Subcutaneous abdominal adipose tissue (tissue), 5 donors: ENCODE results near the gene ZNF462.

Experiments used
- H3K27ac ChIP-seq: one replicate; pipeline ENCODE4 v1.7.0; 2013; ENCODE audit warnings: low read depth, mild to moderate bottlenecking, inconsistent platforms, low read length, moderate library complexity
- H3K27me3 ChIP-seq, 5 donors: one replicate each; pipeline ENCODE4 v1.7.0; 2013; ENCODE audit warnings: low read length in 5 of 5, inconsistent platforms in 1 of 5; ENCODE audit not compliant: control insufficient read depth in 5 of 5, insufficient read depth in 4 of 5
- H3K36me3 ChIP-seq, 5 donors: one replicate each; pipeline ENCODE4 v1.7.0; 2013; ENCODE audit warnings: low read length in 5 of 5; ENCODE audit not compliant: control insufficient read depth in 5 of 5, insufficient read depth in 5 of 5
- H3K4me1 ChIP-seq, 5 donors: one replicate each; pipeline ENCODE4 v1.7.0; 2013; ENCODE audit warnings: low read length in 5 of 5, mild to moderate bottlenecking in 3 of 5, moderate library complexity in 1 of 5; ENCODE audit not compliant: control insufficient read depth in 5 of 5, insufficient read depth in 5 of 5
- H3K4me3 ChIP-seq, 5 donors: one replicate each; pipeline ENCODE4 v1.7.0; 2013; ENCODE audit warnings: low read length in 5 of 5, low read depth in 1 of 5
- H3K9ac ChIP-seq, 5 donors: one replicate each; pipeline ENCODE4 v1.7.0; 2013; ENCODE audit warnings: low read length in 5 of 5, mild to moderate bottlenecking in 4 of 5, moderate library complexity in 3 of 5
- H3K9me3 ChIP-seq, 5 donors: one replicate each; pipeline ENCODE4 v1.7.0; 2013; ENCODE audit warnings: low read length in 5 of 5; ENCODE audit not compliant: control insufficient read depth in 5 of 5
- donor health status: healthy.
- donor health status: healthy.
- donor health status: healthy.
- donor health status: healthy.
- donor health status: healthy.

Gene ZNF462

GRCh38 chr9:106862110-106862820 lies 701 bp upstream of the ZNF462 start:
- Histone ChIP-seq H3K9ac (peak overlapping the region; percentile 57 to 91 (median 78)), H3K27me3 (peaks cover 0 to 3% (median 0%) of the 10 kb centered on the region in 5 donors), H3K27ac (peak overlapping the region; percentile 84), H3K9me3 (no peaks in the 10 kb centered on the region), H3K4me3 (peak overlapping the region; percentile 80 to 99 (median 90)), H3K4me1 (peaks cover 2 to 54% (median 45%) of the 10 kb centered on the region in 5 donors), H3K36me3 (no peaks in the 10 kb centered on the region)

DNA sequence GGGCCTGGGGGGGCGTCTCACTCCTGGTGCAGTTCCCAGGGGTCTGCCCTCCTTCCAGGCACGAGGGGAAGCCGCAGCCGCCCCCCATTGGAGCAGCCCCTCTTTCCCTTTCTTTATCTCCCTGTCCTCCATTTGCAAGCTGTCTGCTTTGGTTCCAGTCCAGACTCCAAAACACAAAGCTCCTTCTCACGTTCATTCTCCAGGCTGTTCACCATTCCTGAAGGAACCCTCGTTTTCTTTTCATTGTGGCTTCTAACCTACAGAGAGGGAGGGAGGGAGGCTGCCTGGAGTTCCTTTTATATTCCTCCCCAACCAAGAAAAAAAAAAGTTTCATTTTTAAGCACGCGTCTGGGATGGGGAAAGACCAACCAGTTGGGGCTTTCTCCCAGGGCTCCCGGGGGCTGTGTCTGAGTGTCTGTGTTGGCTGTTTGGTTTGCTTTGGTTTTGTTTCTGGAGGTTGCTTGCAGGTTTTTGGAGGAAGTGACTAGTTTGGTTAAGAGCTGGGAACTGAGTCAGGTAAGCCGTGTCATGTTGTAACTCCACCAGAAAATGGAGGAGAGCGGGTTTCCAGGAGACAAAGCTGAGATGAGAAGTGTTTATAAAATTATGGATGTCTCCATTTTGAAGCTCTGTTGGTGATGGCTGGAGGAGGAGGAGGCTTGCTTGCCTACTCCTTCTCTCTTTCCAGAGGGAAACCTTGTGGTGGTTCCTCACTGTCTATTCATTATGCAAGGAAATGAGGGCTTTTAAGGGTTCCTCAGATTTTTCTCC lies 1.6 kb downstream of the ZNF462 start:
- Histone ChIP-seq H3K27me3 (peaks cover 0 to 3% (median 0%) of the 10 kb centered on the region in 5 donors), H3K9me3 (no peaks in the 10 kb centered on the region), H3K4me3 (peak overlapping the region; percentile 80 to 99 (median 90)), H3K36me3 (no peaks in the 10 kb centered on the region), H3K4me1 (peaks cover 16 to 77% (median 64%) of the 10 kb centered on the region in 5 donors), H3K9ac (peak overlapping the region; percentile 20 to 84 (median 74)), H3K27ac (peak overlapping the region; percentile 84)

DNA sequence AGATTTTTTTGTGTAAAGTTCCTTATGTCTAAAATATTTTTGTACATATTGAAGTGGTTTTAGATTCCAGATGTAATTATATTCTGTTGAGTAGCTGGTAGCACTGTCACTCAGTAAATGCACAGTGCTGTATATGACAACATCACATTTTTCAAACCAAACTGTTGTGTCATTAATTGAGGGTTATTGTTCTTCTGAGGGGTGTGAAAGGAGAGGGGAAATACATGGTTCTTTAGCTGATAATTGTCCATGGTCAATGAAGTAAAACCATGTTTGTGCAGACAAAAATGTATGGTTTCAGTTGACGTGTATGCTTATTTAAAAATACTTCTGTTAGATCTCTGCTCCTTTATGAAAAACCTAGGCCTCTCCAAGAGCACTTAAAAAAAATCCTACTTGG lies 3.3 kb downstream of the ZNF462 start:
- Histone ChIP-seq H3K4me3 (no peak overlapping the region), H3K9ac (no peak overlapping the region), H3K4me1 (peaks cover 19 to 73% (median 66%) of the 10 kb centered on the region in 5 donors), H3K27me3 (no peaks in the 10 kb centered on the region), H3K36me3 (no peaks in the 10 kb centered on the region), H3K27ac (no peak overlapping the region), H3K9me3 (no peaks in the 10 kb centered on the region)

DNA sequence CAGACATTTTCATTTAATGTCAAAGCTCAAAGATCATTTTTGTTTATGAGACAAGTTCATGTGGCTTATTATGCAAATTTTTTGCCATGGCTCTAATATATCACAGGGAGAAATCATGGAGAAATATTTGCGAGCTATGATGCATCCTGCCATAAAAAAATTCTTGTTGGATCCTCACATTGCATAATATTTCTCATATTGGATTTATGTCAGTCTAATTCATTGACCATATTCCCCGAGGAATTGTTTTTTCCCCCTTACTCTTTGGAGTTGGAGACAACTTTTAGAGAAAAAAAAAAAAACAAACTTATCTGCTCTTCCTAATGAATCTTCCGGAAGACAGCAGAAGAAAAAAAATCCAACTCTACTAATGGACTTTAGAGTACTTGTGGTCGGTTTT lies 4.3 kb downstream of the ZNF462 start:
- Histone ChIP-seq H3K9me3 (no peaks in the 10 kb centered on the region), H3K36me3 (no peaks in the 10 kb centered on the region), H3K4me1 (peaks cover 18 to 63% (median 57%) of the 10 kb centered on the region in 5 donors), H3K27ac (peak overlapping the region; percentile 83), H3K4me3 (no peak overlapping the region), H3K27me3 (no peaks in the 10 kb centered on the region), H3K9ac (no peak overlapping the region)

DNA sequence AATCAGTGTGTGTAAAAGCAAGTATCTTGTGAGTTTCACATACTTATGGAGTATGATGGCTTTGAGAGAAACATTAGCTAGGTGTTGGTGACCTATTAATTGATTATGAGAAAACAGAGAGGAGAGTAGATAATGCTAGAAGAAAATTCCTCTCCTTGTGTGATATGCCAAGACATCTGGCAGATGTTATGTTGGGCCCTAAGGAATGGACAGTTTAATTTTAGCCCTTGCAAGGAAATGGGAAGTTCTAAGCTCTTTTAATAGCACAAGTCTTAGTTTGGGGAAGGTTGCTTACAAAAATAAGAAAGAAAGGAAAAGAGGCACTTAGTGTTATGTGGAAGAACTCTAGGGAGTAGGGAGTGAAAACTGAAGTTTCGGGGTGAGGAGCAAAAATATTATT lies 5.1 kb downstream of the ZNF462 start:
- Histone ChIP-seq H3K4me1 (peaks cover 18 to 56% (median 52%) of the 10 kb centered on the region in 5 donors), H3K9ac (peak overlapping the region in 2 of 5 donors; percentile 10 to 25), H3K27ac (peak overlapping the region; percentile 83), H3K4me3 (no peak overlapping the region), H3K27me3 (no peaks in the 10 kb centered on the region), H3K9me3 (no peaks in the 10 kb centered on the region), H3K36me3 (no peaks in the 10 kb centered on the region)

DNA sequence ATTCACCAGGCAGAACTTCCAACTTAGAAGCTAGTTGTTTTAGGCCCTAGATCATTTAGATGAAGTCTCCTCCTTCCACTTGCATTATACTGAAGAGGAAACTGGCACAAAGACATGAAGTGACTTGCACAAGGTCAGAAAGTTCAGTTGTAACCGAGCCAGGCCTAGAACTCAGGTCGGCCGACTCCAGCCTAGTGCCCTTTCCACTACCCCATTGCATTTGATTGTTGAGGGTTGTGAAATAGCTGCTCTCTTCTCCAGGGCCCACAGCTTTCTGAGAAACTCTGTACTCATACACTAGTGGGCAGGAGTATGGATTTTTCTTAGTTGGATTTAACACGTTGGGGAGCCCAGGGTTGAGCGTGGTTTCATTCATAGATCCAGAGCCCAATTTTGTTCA lies 5.6 kb downstream of the ZNF462 start:
- H3K4me3 ChIP-seq: peak overlapping the region in 1 of 5 donors; percentile 24
- H3K9me3 ChIP-seq: no peaks in the 10 kb centered on the region
- H3K27me3 ChIP-seq: no peaks in the 10 kb centered on the region
- H3K9ac ChIP-seq: no peak overlapping the region
- peak overlapping the region; percentile 83 for H3K27ac ChIP-seq
- no peaks in the 10 kb centered on the region for H3K36me3 ChIP-seq
- H3K4me1 ChIP-seq: peaks cover 18 to 55% (median 48%) of the 10 kb centered on the region in 5 donors

DNA sequence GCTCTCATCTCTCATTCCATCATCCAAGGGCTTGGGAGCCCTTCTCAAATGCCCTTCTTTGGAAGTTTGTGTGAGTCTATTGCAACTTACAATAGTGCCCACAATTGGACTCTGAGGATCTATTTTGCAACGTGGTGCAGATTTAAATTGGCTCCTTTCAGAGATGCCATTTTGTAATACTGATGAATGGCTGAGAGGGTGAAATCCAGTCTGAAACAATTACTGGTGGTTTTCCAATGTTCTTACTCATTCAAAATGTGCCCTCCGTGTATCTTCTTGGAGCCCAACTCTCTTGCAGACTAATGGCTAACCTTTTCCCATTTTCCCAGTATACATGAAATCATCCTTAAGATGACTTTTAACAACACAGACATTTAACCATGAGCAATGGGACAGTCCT lies 6.1 kb downstream of the ZNF462 start:
- H3K27ac ChIP-seq: peak overlapping the region; percentile 83
- peaks cover 18 to 54% (median 45%) of the 10 kb centered on the region in 5 donors for H3K4me1 ChIP-seq
- H3K9ac ChIP-seq: no peak overlapping the region
- no peaks in the 10 kb centered on the region for H3K9me3 ChIP-seq
- H3K4me3 ChIP-seq: no peak overlapping the region
- H3K27me3 ChIP-seq: no peaks in the 10 kb centered on the region
- no peaks in the 10 kb centered on the region for H3K36me3 ChIP-seq

GRCh38 chr9:106869458-106869857 lies 6.5 kb downstream of the ZNF462 start:
- H3K9me3 ChIP-seq: no peaks in the 10 kb centered on the region
- H3K27ac ChIP-seq: peak overlapping the region; percentile 83
- no peaks in the 10 kb centered on the region for H3K27me3 ChIP-seq
- H3K4me1 ChIP-seq: peaks cover 18 to 50% (median 41%) of the 10 kb centered on the region in 5 donors
- no peaks in the 10 kb centered on the region for H3K36me3 ChIP-seq
- H3K9ac ChIP-seq: no peak overlapping the region
- H3K4me3 ChIP-seq: no peak overlapping the region

DNA sequence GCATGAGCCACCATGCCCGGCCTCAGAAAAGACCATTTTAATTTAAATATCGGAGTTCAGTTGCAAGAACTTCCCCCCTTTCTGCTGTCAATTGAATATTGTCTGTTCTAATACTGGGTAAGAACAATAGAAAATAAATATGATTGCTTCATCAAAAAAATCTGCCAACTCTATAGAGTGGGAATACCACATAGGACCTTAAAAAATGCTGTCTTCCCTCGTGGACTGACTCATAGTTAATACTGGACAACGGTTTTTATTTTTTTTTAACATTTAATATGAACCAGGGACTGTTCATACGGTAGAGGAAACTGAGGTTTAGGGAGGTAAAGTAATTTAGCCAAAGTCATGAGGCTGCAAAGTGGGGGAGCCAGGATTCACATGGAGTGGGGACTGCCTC lies 9.7 kb downstream of the ZNF462 start:
- no peak overlapping the region for H3K4me3 ChIP-seq
- peaks cover 18 to 51% (median 35%) of the 10 kb centered on the region in 5 donors for H3K4me1 ChIP-seq
- H3K9ac ChIP-seq: no peak overlapping the region
- H3K27me3 ChIP-seq: no peaks in the 10 kb centered on the region
- no peak overlapping the region for H3K27ac ChIP-seq
- no peaks in the 10 kb centered on the region for H3K36me3 ChIP-seq
- no peaks in the 10 kb centered on the region for H3K9me3 ChIP-seq

DNA sequence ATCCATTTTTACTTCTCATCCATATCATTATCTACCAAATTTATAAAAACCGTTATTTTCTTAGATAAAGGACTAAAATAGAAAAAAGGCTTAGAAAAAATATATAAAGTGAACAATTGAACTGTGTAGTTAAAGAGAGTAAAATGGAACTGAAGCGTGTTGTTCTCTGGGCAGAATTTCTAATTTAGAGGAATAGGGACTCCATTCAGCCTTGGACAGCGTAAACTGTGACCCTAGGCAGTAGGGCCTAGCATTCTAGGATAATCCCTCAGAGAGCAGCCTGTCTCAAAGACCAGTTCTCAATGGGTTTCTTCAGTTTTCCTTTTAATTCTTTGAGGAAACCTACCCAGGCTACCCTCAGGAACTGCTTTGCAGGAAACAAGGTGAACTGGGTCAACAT lies 11.1 kb downstream of the ZNF462 start:
- no peak overlapping the region for H3K27ac ChIP-seq

More for the DNA sequence above, 11.1 kb downstream of the ZNF462 start:
- Histone ChIP-seq H3K4me1 (peaks cover 15 to 50% (median 34%) of the 10 kb centered on the region in 5 donors), H3K9me3 (no peaks in the 10 kb centered on the region), H3K4me3 (no peak overlapping the region), H3K9ac (no peak overlapping the region), H3K36me3 (no peaks in the 10 kb centered on the region), H3K27me3 (no peaks in the 10 kb centered on the region)
